ENCODE results near the gene SLC5A10. TPM values are rescaled to one million over a fixed set of nuclear protein-coding genes. Genes with fewer than 3 reads are reported as not detected.
"Not testable (repeated sequence)": the region's sequence is repeated elsewhere in the genome, so short reads cannot be mapped to it uniquely, and the experiment has no call there.

The SLC5A10 gene
- total RNA-seq, 1 donor from 2014 or later, result 0.13 TPM

DNA sequence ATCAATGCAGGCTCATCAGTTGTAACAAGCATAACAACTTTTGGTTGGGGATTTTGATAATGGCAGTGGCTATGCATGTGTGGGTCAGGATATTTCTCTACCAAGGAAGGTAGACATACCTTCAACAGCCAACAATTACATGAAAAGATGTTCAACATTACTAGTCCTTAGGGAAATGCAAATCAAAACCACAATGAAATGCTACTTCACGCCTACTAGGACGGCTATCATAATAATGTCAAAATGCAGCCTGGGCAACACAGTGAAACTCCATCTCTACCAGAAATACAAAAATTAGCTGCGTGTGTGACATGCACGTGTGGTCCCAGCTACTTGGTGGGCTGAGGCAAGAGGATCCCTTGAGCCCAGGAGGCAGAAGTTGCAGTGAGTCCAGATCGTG is 7.3 kb upstream of the SLC5A10 start:
- no peak for DNase-seq (ENCODE audit: low spot score)
- intact Hi-C loops (cut with DNase I), result no loop called here

GRCh38 chr17:18946536-18946935 is 5.4 kb upstream of the SLC5A10 start:
- intact Hi-C loops (cut with DNase I), result no loop called here

GRCh38 chr17:18947866-18948265 is 4.1 kb upstream of the SLC5A10 start:
- no peak for DNase-seq (ENCODE audit: low spot score)
- intact Hi-C loops (cut with DNase I), result no loop called here

More at GRCh38 chr17:18946536-18946935, 5.4 kb upstream of the SLC5A10 start:
- DNase-seq (ENCODE audit: low spot score), result no peak

DNA sequence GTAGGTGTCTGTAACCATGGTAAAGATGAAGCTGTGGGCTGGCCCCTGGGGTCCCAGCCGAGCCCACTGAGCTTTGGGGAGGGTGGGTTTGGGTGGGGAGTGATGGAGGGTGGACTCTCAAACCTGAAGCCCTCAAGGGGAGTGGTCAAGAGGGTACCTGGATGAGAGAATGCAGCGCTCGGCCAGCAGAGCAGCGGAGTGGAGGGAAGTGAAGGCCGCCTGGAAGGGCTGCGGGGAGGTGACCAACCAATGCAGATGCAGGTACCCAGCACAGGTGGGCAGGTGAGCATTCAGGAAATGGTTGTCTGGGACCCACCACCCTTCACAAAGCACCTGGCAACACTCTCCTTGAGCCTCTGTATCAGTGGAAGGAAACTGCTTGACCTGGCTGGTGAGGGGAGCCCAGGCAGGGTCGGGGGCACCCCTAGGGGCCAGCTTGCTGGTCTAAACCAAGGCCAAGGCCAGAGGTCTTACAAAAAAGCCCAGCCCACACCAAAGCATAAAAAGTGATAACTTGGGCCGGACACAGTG is 3.4 kb upstream of the SLC5A10 start:
- intact Hi-C loops (cut with DNase I), result no loop called here
- DNase-seq (ENCODE audit: low spot score), result no peak

DNA sequence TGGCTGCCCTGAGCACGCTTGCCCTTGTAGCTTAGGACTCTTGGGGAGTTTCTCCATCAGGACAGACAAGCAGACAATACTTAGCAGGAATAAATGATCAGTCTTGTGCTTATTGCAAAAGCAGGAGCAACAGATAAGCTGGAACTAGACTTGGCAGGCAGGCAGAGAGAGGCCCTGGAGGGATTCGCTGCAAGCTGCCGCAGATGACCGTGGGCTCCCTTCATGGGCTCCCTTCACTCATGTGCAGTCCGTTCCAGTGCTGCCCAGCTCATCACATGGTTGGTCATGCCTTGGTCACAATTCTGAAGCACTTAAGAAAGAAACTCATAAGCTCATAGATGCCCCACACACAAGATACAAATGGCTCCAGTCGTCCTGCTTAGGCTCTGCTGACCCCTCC is 2.4 kb upstream of the SLC5A10 start:
- intact Hi-C loops (cut with DNase I), result no loop called here
- no peak for DNase-seq (ENCODE audit: low spot score)

DNA sequence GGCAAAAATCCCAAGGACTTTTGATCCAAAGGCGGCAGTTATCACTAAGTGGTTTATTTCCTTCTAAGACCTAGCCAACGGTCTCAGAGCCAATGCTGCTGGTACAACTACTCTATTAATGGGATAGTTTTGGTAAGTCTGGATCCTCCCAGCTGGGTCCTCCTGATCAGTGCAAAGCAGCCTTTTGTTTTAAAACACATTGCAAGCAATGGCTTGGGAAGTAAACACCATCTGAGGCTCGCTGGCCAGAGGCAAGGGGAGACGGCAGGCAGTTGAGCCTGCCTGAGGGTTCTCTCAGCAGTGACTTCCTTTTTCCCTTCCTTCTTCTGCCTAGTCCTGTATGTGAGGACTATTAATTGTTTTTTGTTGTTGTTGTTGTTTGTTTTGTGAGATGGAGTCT is 1.6 kb upstream of the SLC5A10 start:
- DNase-seq (ENCODE audit: low spot score), result no peak
- intact Hi-C loops (cut with DNase I), result no loop called here

GRCh38 chr17:18950944-18951905 is 740 bp upstream of the SLC5A10 start:
- no peak for DNase-seq (ENCODE audit: low spot score)
- intact Hi-C loops (cut with DNase I), result no loop called here

- intact Hi-C loops (cut with DNase I), result no loop called here
- no peak for DNase-seq (ENCODE audit: low spot score)
Measured at GRCh38 chr17:18953231-18953728, 1.3 kb downstream of the SLC5A10 start.

GRCh38 chr17:18954321-18954720 is 2.4 kb downstream of the SLC5A10 start:
- intact Hi-C loops (cut with DNase I), result no loop called here
- no peak for DNase-seq (ENCODE audit: low spot score)

DNA sequence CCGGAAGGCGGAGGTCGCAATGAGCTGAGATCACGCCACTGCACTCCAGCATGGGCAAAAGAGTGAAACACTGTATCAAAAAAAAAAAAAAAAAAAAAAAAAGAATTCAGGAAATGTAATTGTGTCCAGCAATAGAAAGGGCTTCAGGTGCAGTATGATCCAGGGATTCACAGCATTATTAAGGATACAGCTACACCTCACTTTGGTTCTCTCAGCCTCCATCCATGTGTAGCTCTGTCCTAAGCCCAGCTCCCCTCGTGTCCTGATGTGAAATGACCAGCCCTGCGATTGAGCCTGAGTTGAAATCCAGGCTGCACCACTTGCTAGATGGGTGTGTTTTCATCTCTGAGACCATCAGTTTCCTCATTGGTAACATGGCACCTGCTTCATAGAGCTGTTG is 3.0 kb downstream of the SLC5A10 start:
- no peak for DNase-seq (ENCODE audit: low spot score)

GRCh38 chr17:18956021-18956420 is 4.1 kb downstream of the SLC5A10 start:
- intact Hi-C loops (cut with DNase I); DNase-seq (ENCODE audit: low spot score): not testable (repeated sequence)

More for the DNA sequence above, 3.0 kb downstream of the SLC5A10 start:
- intact Hi-C loops (cut with DNase I), result no loop called here

GRCh38 chr17:18956581-18956980 is 4.6 kb downstream of the SLC5A10 start:
- intact Hi-C loops (cut with DNase I), result no loop called here
- DNase-seq (ENCODE audit: low spot score), result no peak

GRCh38 chr17:18957831-18958230 is 5.9 kb downstream of the SLC5A10 start:
- intact Hi-C loops (cut with DNase I), result no loop called here
- no peak for DNase-seq (ENCODE audit: low spot score)

DNA sequence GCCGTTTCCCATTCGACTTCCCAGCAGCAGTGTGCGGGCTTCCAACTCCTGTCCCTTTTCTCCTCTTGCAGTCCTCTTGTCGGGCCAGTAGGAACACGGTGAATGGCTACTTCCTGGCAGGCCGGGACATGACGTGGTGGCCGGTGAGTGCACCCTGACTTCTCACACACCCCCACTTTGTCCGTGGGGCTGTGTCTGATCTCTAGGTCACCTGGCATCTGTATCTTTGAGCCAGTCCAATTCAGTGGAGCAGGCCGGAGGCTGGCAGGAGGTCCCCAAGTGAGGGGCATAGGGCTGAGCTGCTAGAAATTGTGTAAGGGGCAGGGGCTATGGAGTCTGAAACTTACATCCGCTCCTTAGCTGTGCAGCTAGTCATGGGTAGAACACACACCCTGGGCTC is 6.6 kb downstream of the SLC5A10 start:
- DNase-seq (ENCODE audit: low spot score), result no peak
- intact Hi-C loops (cut with DNase I), result no loop called here

DNA sequence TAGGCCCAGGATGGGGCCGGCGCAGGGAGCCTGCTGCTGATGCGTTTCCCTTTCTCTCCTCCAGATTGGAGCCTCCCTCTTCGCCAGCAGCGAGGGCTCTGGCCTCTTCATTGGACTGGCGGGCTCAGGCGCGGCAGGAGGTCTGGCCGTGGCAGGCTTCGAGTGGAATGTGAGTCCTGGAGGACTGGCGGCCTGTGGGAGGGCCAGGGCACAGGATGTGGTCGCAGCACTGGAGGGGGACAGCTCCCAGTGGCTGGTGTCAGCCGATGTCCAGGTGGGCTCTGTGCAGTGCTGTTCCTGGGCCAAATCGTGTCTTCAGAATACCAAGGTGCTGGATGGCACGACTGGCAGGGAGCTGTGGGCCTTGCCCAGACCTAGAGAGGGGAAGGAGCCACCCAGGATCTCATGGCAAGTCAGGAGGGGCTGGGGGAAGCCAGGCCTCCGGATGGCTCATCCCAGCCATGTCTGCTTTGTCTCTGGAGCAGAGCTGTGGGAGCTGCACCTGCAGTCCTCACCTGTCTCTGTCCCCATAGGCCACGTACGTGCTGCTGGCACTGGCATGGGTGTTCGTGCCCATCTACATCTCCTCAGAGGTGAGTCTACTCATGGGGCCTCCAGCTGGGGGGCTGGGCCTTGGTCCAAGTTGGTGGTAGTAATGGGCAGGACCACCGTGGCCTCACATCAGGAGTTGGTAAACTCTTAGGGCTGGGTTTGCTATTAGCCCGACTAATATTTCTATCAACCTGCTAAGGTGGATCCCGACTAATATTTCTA is 7.3 kb downstream of the SLC5A10 start:
- DNase-seq (ENCODE audit: low spot score), result no peak
- intact Hi-C loops (cut with DNase I), result no loop called here

DNA sequence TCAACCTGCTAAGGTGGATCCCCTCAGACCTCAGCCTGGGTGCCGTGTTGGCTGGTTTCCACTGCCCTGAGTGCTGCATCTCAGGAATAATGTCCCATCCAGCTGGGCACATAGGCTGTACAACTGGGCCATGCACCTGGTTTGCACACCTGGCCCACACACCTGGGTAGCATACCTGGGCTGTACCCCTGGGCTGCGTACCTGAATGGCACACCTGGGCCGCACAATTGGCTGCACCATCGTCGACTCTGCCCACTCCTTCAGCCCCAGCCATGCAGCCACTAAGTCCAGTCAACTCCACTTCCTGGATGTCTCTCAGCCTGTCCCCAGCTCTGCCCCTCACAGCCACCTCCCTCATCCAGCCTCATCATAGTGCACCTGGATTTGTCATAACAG is 7.9 kb downstream of the SLC5A10 start:
- intact Hi-C loops (cut with DNase I), result no loop called here
- DNase-seq (ENCODE audit: low spot score), result no peak

DNA sequence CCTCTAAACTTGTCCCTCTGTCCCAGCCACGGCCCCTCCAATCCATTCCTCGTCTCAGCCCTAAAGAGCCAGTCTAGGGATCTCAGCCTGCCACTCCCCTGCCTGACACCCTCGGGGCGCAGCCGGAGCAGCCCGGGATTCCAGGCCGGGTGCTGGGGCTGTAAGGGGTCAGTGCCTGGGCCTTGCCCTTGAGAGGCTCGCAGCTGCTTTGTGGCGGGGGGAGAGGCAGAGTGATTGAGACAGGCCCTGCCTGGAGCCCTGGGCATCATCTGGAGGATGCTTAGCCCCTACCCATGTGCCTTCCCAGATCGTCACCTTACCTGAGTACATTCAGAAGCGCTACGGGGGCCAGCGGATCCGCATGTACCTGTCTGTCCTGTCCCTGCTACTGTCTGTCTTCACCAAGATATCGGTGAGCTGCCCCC is 8.3 kb downstream of the SLC5A10 start:
- intact Hi-C loops (cut with DNase I), result no loop called here
- no peak for DNase-seq (ENCODE audit: low spot score)

- intact Hi-C loops (cut with DNase I), result no loop called here
Measured at GRCh38 chr17:18960803-18961511, 9.0 kb downstream of the SLC5A10 start.

DNA sequence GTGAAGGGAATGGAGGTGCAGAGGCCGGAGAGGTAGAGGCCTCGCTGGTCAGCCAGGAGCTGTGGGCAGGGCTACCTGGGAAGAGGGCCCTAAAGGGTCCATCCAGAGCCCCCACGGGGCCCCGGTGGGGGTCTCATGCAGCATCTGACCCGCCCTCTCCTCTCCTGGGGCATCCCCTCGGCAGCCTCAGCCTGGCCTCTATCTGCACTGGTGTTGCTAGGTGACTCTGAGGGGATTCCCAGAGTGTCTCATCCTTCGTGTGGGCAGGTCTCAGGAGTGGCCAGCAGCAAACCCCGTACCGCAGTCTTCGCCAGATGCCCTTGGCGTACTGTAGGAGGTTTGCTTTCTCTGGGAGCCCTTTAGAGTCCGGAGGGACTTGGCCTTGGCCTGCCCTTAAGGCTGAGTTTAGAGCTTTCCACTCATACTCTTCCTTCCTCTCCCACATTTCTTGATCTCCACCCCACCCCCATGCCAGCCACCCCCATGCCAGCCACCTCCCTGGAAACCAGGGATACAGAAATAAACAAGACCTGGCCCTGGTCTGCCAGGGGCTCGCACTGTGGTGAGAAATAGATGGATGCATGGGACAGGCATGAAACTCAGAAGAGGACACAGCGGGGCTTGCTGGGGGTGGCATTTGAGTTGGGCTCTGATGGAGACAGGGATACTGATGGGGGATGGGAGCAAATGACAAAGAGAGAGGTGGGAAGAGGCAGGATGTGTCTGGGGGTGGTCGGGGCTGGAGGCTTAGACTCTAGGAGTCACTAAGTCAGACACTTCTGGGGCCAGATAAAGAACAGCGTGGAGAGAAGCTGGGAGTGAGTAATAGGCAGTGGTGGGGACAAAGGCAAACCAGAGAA is 9.9 kb downstream of the SLC5A10 start:
- DNase-seq (ENCODE audit: low spot score), result no peak
- intact Hi-C loops (cut with DNase I), result loop anchor here (2.0 kb wide), 1 partner anchor 23 kb away; no protein-coding TSS in a partner anchor

More at GRCh38 chr17:18960803-18961511, 9.0 kb downstream of the SLC5A10 start:
- peak; percentile 89 for DNase-seq (ENCODE audit: low spot score)
